ENCODE results near the gene RIT2. TPM values are rescaled to one million over a fixed set of nuclear protein-coding genes. Genes with fewer than 3 reads are reported as not detected.

RIT2 gene
- total RNA-seq, 2 donors from 2014 or later = not detected

GRCh38 chr18:42920621-42921020, 194.9 kb downstream of the RIT2 start:
- H3K4me1 Mint-ChIP-seq (ENCODE audit: low read depth in 2 of 2) = no peaks in the 10 kb centered on the region
- no peak overlapping the region for H3K4me3 Mint-ChIP-seq
- H3K27ac Mint-ChIP-seq = no peak overlapping the region
- H3K9me3 Mint-ChIP-seq = peaks cover 11% of the 10 kb centered on the region
- DNase-seq (ENCODE audit: low spot score) (no peak), ATAC-seq (no peak)
- no peaks in the 10 kb centered on the region for H3K36me3 Mint-ChIP-seq
- H3K27me3 Mint-ChIP-seq = no peaks in the 10 kb centered on the region

GRCh38 chr18:42915299-42915698, 200.2 kb downstream of the RIT2 start:
- peaks cover 4% of the 10 kb centered on the region for H3K36me3 Mint-ChIP-seq
- DNase-seq (ENCODE audit: low spot score) (no peak), ATAC-seq (no peak)
- no peak overlapping the region for H3K27ac Mint-ChIP-seq
- no peaks in the 10 kb centered on the region for H3K27me3 Mint-ChIP-seq
- no peaks in the 10 kb centered on the region for H3K4me1 Mint-ChIP-seq (ENCODE audit: low read depth in 2 of 2)
- H3K9me3 Mint-ChIP-seq = peaks cover 18% of the 10 kb centered on the region
- H3K4me3 Mint-ChIP-seq = no peak overlapping the region

- Mint-ChIP-seq H3K4me1 (ENCODE audit: low read depth in 2 of 2) (no peaks in the 10 kb centered on the region), H3K9me3 (peaks cover 19% of the 10 kb centered on the region), H3K27ac (no peak overlapping the region), H3K27me3 (no peaks in the 10 kb centered on the region), H3K4me3 (no peak overlapping the region), H3K36me3 (peaks cover 6% of the 10 kb centered on the region)
- DNase-seq (ENCODE audit: low spot score) = no peak
- ATAC-seq = no peak
These were observed 201.0 kb downstream of the RIT2 start for GRCh38 chr18:42914476-42914875.

- Mint-ChIP-seq H3K9me3 (peaks cover 16% of the 10 kb centered on the region), H3K4me1 (ENCODE audit: low read depth in 2 of 2) (no peaks in the 10 kb centered on the region), H3K27ac (no peak overlapping the region), H3K4me3 (no peak overlapping the region), H3K36me3 (peaks cover 6% of the 10 kb centered on the region), H3K27me3 (no peaks in the 10 kb centered on the region)
- ATAC-seq = no peak
- DNase-seq (ENCODE audit: low spot score) = no peak
These were observed 206.4 kb downstream of the RIT2 start for GRCh38 chr18:42909095-42909494.

- DNase-seq (ENCODE audit: low spot score) (no peak), ATAC-seq (no peak)
- Mint-ChIP-seq H3K4me1 (ENCODE audit: low read depth in 2 of 2) (no peaks in the 10 kb centered on the region), H3K36me3 (peaks cover 6% of the 10 kb centered on the region), H3K4me3 (no peak overlapping the region), H3K27me3 (no peaks in the 10 kb centered on the region), H3K27ac (no peak overlapping the region), H3K9me3 (peaks cover 12% of the 10 kb centered on the region)
These were observed 208.7 kb downstream of the RIT2 start for GRCh38 chr18:42906761-42907160.

- DNase-seq (ENCODE audit: low spot score) (no peak), ATAC-seq (no peak)
- Mint-ChIP-seq H3K9me3 (peaks cover 11% of the 10 kb centered on the region), H3K36me3 (no peaks in the 10 kb centered on the region), H3K27ac (no peak overlapping the region), H3K4me3 (no peak overlapping the region), H3K27me3 (no peaks in the 10 kb centered on the region), H3K4me1 (ENCODE audit: low read depth in 2 of 2) (no peaks in the 10 kb centered on the region)
These were observed 214.3 kb downstream of the RIT2 start for GRCh38 chr18:42901161-42901560.

GRCh38 chr18:42893977-42894376, 221.5 kb downstream of the RIT2 start:
- ATAC-seq (no peak), DNase-seq (ENCODE audit: low spot score) (no peak)
- H3K36me3 Mint-ChIP-seq = no peaks in the 10 kb centered on the region
- H3K4me3 Mint-ChIP-seq = no peak overlapping the region
- no peak overlapping the region for H3K27ac Mint-ChIP-seq
- peaks cover 10% of the 10 kb centered on the region for H3K9me3 Mint-ChIP-seq
- no peaks in the 10 kb centered on the region for H3K27me3 Mint-ChIP-seq
- no peaks in the 10 kb centered on the region for H3K4me1 Mint-ChIP-seq (ENCODE audit: low read depth in 2 of 2)

GRCh38 chr18:42892181-42892580, 223.3 kb downstream of the RIT2 start:
- ATAC-seq (no peak), DNase-seq (ENCODE audit: low spot score) (no peak)
- Mint-ChIP-seq H3K36me3 (no peaks in the 10 kb centered on the region), H3K9me3 (peaks cover 12% of the 10 kb centered on the region), H3K4me3 (no peak overlapping the region), H3K27me3 (no peaks in the 10 kb centered on the region), H3K27ac (no peak overlapping the region), H3K4me1 (ENCODE audit: low read depth in 2 of 2) (no peaks in the 10 kb centered on the region)

- H3K36me3 Mint-ChIP-seq = no peaks in the 10 kb centered on the region
- H3K27me3 Mint-ChIP-seq = no peaks in the 10 kb centered on the region
- DNase-seq (ENCODE audit: low spot score) = no peak
- no peak overlapping the region for H3K4me3 Mint-ChIP-seq
- H3K27ac Mint-ChIP-seq = no peak overlapping the region
- H3K9me3 Mint-ChIP-seq = peaks cover 12% of the 10 kb centered on the region
- H3K4me1 Mint-ChIP-seq (ENCODE audit: low read depth in 2 of 2) = no peaks in the 10 kb centered on the region
- ATAC-seq = no peak
These were observed 223.8 kb downstream of the RIT2 start for GRCh38 chr18:42891705-42892104.

GRCh38 chr18:42883169-42883568, 232.3 kb downstream of the RIT2 start:
- DNase-seq (ENCODE audit: low spot score) (no peak), ATAC-seq (no peak)
- H3K36me3 Mint-ChIP-seq = peaks cover 11% of the 10 kb centered on the region

GRCh38 chr18:42882122-42882521, 233.4 kb downstream of the RIT2 start:
- ATAC-seq = no peak
- H3K4me1 Mint-ChIP-seq (ENCODE audit: low read depth in 2 of 2) = no peaks in the 10 kb centered on the region

More at GRCh38 chr18:42883169-42883568, 232.3 kb downstream of the RIT2 start:
- no peak overlapping the region for H3K27ac Mint-ChIP-seq
- H3K4me3 Mint-ChIP-seq = no peak overlapping the region
- no peaks in the 10 kb centered on the region for H3K27me3 Mint-ChIP-seq
- peaks cover 22% of the 10 kb centered on the region for H3K9me3 Mint-ChIP-seq
- H3K4me1 Mint-ChIP-seq (ENCODE audit: low read depth in 2 of 2) = no peaks in the 10 kb centered on the region

GRCh38 chr18:42872838-42873237, 242.6 kb downstream of the RIT2 start:
- no peaks in the 10 kb centered on the region for H3K36me3 Mint-ChIP-seq
- no peaks in the 10 kb centered on the region for H3K4me1 Mint-ChIP-seq (ENCODE audit: low read depth in 2 of 2)
- no peak overlapping the region for H3K27ac Mint-ChIP-seq
- H3K9me3 Mint-ChIP-seq = peaks cover 12% of the 10 kb centered on the region
- H3K4me3 Mint-ChIP-seq = no peak overlapping the region
- no peak for DNase-seq (ENCODE audit: low spot score)
- ATAC-seq = no peak
- no peaks in the 10 kb centered on the region for H3K27me3 Mint-ChIP-seq

More at GRCh38 chr18:42882122-42882521, 233.4 kb downstream of the RIT2 start:
- no peak overlapping the region for H3K27ac Mint-ChIP-seq
- peaks cover 20% of the 10 kb centered on the region for H3K9me3 Mint-ChIP-seq
- DNase-seq (ENCODE audit: low spot score) = no peak
- no peaks in the 10 kb centered on the region for H3K27me3 Mint-ChIP-seq
- no peak overlapping the region for H3K4me3 Mint-ChIP-seq
- peaks cover 11% of the 10 kb centered on the region for H3K36me3 Mint-ChIP-seq

- H3K9me3 Mint-ChIP-seq = peaks cover 15% of the 10 kb centered on the region
- H3K4me1 Mint-ChIP-seq (ENCODE audit: low read depth in 2 of 2) = no peaks in the 10 kb centered on the region
- H3K36me3 Mint-ChIP-seq = no peaks in the 10 kb centered on the region
- no peak overlapping the region for H3K27ac Mint-ChIP-seq
- no peaks in the 10 kb centered on the region for H3K27me3 Mint-ChIP-seq
- no peak for DNase-seq (ENCODE audit: low spot score)
- no peak overlapping the region for H3K4me3 Mint-ChIP-seq
- no peak for ATAC-seq
These were observed 250.6 kb downstream of the RIT2 start for GRCh38 chr18:42864876-42865275.

GRCh38 chr18:42861271-42861670, 254.2 kb downstream of the RIT2 start:
- no peaks in the 10 kb centered on the region for H3K36me3 Mint-ChIP-seq
- H3K4me1 Mint-ChIP-seq (ENCODE audit: low read depth in 2 of 2) = no peaks in the 10 kb centered on the region
- ATAC-seq (no peak), DNase-seq (ENCODE audit: low spot score) (no peak)
- peaks cover 16% of the 10 kb centered on the region for H3K9me3 Mint-ChIP-seq
- H3K27me3 Mint-ChIP-seq = no peaks in the 10 kb centered on the region
- H3K27ac Mint-ChIP-seq = no peak overlapping the region
- no peak overlapping the region for H3K4me3 Mint-ChIP-seq

- Mint-ChIP-seq H3K27ac (no peak overlapping the region), H3K4me3 (no peak overlapping the region), H3K9me3 (peaks cover 16% of the 10 kb centered on the region), H3K4me1 (ENCODE audit: low read depth in 2 of 2) (no peaks in the 10 kb centered on the region), H3K27me3 (no peaks in the 10 kb centered on the region), H3K36me3 (no peaks in the 10 kb centered on the region)
- no peak for DNase-seq (ENCODE audit: low spot score)
- no peak for ATAC-seq
These were observed 254.9 kb downstream of the RIT2 start for GRCh38 chr18:42860548-42860947.
